K562 (cell line): ENCODE results near the gene SPATA13. TPM values are rescaled to one million over a fixed set of nuclear protein-coding genes. Genes with fewer than 3 reads are reported as not detected.

Source experiments
- ATAC-seq: fragments of 200-7000 bp; cut with Tn5 transposase; 3 replicates; pipeline ENCODE4 v1.9.1; 2020; ENCODE audit warnings: moderate library complexity
- BruUV-seq: library from RNA; stranded (reverse); fragments of 400-500 nt; replicated peaks from 2 replicates; lab custom pipeline; 2021; lab: Mats Ljungman, UMichigan
- CTCF ChIA-PET: fragments of 300-600 bp; formaldehyde crosslinking; extraction: SDS; loops from one replicate; lab custom pipeline; 2021; ENCODE audit warnings: low intra/inter-chr PET ratio; lab: Yijun Ruan, JAX
- POLR2A ChIA-PET: fragments of 300-600, 350-650 bp; sonication (Branson Sonifier 250); formaldehyde crosslinking; extraction: SDS; loops from one replicate; lab custom pipeline; 2021; ENCODE audit warnings: antibody characterized with exemption, inconsistent platforms; lab: Yijun Ruan, JAX
- DNase-seq, 4 experiments: peaks; one replicate each; pipeline versions ENCODE4 v3.0.0 to v3.0.0-alpha.2; 2011 to 2018; ENCODE audit warnings: low spot score in 3 of 4, mixed read lengths in 3 of 4; ENCODE audit errors: extremely low read depth in 1 of 4
- FAIRE-seq: peaks from 2 replicates; lab custom pipeline; 2011; peaks lifted over from hg19 to GRCh38; lab: Jason Lieb, UNC
- H2AFZ ChIP-seq: 2 replicates; pipeline ENCODE4 v1.6.0; 2011; ENCODE audit warnings: low read depth, low read length, control low read depth, inconsistent platforms
- H3K27ac ChIP-seq: fragments of 200-600 bp; 3 replicates; pipeline ENCODE4 v1.8.0; 2011; ENCODE audit warnings: low read depth, mild to moderate bottlenecking, control low read depth, inconsistent platforms, low read length, moderate library complexity, mixed read lengths; ENCODE audit errors: extremely low read depth
- H3K27me3 ChIP-seq, 2 experiments: fragments of 300-600 bp in 1 of 2; 2 replicates in 1 of 2; 3 replicates in 1 of 2; pipeline versions ENCODE4 v1.6.0 to v1.8.0; 2011; ENCODE audit warnings: inconsistent platforms in 2 of 2, low read length in 2 of 2, mild to moderate bottlenecking in 1 of 2, mixed read lengths in 1 of 2, moderate library complexity in 1 of 2; ENCODE audit not compliant: control insufficient read depth in 2 of 2, insufficient read depth in 2 of 2
- H3K36me3 ChIP-seq: fragments of 300-600 bp; 3 replicates; pipeline ENCODE4 v1.8.0; 2011; ENCODE audit warnings: mild to moderate bottlenecking, low read length, inconsistent platforms; ENCODE audit not compliant: control insufficient read depth, insufficient read depth
- H3K4me1 ChIP-seq, 2 experiments: fragments of 200-600 bp in 1 of 2; replicated peaks in 1 of 2; 2 replicates in 1 of 2; 3 replicates in 1 of 2; pipeline versions ENCODE4 v1.5.1 to v1.8.0; 2011; ENCODE audit warnings: inconsistent platforms in 2 of 2, low read length in 2 of 2, mild to moderate bottlenecking in 1 of 2, mixed read lengths in 1 of 2, moderate library complexity in 1 of 2; ENCODE audit not compliant: control insufficient read depth in 2 of 2, insufficient read depth in 2 of 2
- H3K4me2 ChIP-seq: 2 replicates; pipeline ENCODE4 v1.6.1; 2011; ENCODE audit warnings: low read length, control low read depth, inconsistent platforms, mixed read lengths; ENCODE audit not compliant: insufficient read depth
- H3K4me3 ChIP-seq: fragments of 200-600 bp; sonication (generic), shearing (Covaris generic); 2 replicates; pipeline ENCODE4 v1.5.1; 2016; ENCODE audit warnings: control low read depth, inconsistent platforms
- H3K79me2 ChIP-seq: fragments of 200-600 bp; 3 replicates; pipeline ENCODE4 v1.8.0; 2011; ENCODE audit warnings: low read length, inconsistent platforms; ENCODE audit not compliant: control insufficient read depth, insufficient read depth
- H3K9ac ChIP-seq, 2 experiments: 2 replicates each; pipeline versions ENCODE4 v1.6.0 to v1.6.1; 2011; ENCODE audit warnings: low read depth in 2 of 2, low read length in 2 of 2, control low read depth in 1 of 2, inconsistent platforms in 1 of 2, mild to moderate bottlenecking in 1 of 2, mixed read lengths in 1 of 2; ENCODE audit not compliant: insufficient read depth in 1 of 2
- H3K9me1 ChIP-seq: one replicate; pipeline ENCODE4 v1.6.0; 2011; ENCODE audit warnings: inconsistent platforms, mild to moderate bottlenecking, low read length, moderate library complexity; ENCODE audit not compliant: control insufficient read depth, insufficient read depth
- H3K9me3 ChIP-seq: replicated peaks from 2 replicates; pipeline ENCODE4 v1.5.1; 2011; ENCODE audit warnings: low read depth, low read length, inconsistent platforms; ENCODE audit not compliant: control insufficient read depth, insufficient read depth
- H4K20me1 ChIP-seq: replicated peaks from 2 replicates; pipeline ENCODE4 v1.6.1; 2011; ENCODE audit warnings: low read length, inconsistent platforms, mixed read lengths; ENCODE audit not compliant: control insufficient read depth, insufficient read depth
- DACH1 ChIP-seq: fragments of 450-650 bp; IDR thresholded peaks from 2 replicates; pipeline ENCODE4 v1.6.1; 2018; ENCODE audit not compliant: partially characterized antibody
- E2F5 ChIP-seq: sonication (generic); formaldehyde crosslinking; IDR thresholded peaks from 2 replicates; pipeline ENCODE4 v1.8.0; 2022; ENCODE audit warnings: mild to moderate bottlenecking, missing genetic modification reagents
- EP400 ChIP-seq: fragments of 450-650 bp; IDR thresholded peaks from 2 replicates; pipeline ENCODE4 v1.6.1; 2017; ENCODE audit warnings: antibody characterized with exemption, mild to moderate bottlenecking, moderate library complexity
- GTF3C2 ChIP-seq: IDR thresholded peaks from 3 replicates; pipeline ENCODE4 v1.6.1; 2011; ENCODE audit warnings: borderline replicate concordance, mild to moderate bottlenecking, moderate library complexity; ENCODE audit not compliant: insufficient read length; ENCODE audit errors: extremely low read depth
- HDAC3 ChIP-seq: fragments of 450-650 bp; IDR thresholded peaks from 2 replicates; pipeline ENCODE4 v1.6.1; 2018; ENCODE audit warnings: borderline replicate concordance, mild to moderate bottlenecking, moderate library complexity; ENCODE audit not compliant: partially characterized antibody
- SMAD1 ChIP-seq: fragments of 150-350 bp; IDR thresholded peaks from 2 replicates; pipeline ENCODE4 v1.6.1; 2014; ENCODE audit warnings: low read length, low read depth; ENCODE audit not compliant: partially characterized antibody
- ZBTB34 ChIP-seq: fragments of 250-450 bp; sonication (Bioruptor Pico); IDR thresholded peaks from 2 replicates; pipeline ENCODE4 v1.8.0; 2021; ENCODE audit warnings: mild to moderate bottlenecking, moderate library complexity
- WGBS: fragments of 100-300 bp; shearing (Covaris generic); methylation state at CpG from one replicate; pipeline ENCODE4 v1.1.6; 2016; ENCODE audit warnings: low coverage, mixed read lengths; ENCODE audit not compliant: insufficient coverage; ENCODE audit errors: missing lambda C conversion rate; 5-methylcytosine and 5-hydroxymethylcytosine counted together
- in situ Hi-C: fragments of 300-500 bp; cut with MboI; formaldehyde crosslinking; loops from 4 replicates; pipeline ENCODE4 v1.15.0; 2018; ENCODE audit warnings: inconsistent platforms, mixed read lengths
- intact Hi-C: fragments of 100-400 bp; cut with micrococcal nuclease; formaldehyde crosslinking; loops from 2 replicates; pipeline ENCODE4 v1.14.2; 2022
- polyA plus RNA-seq, 8 experiments: library from polyadenylated mRNA; depleted of rRNA in 4 of 8; stranded (reverse) in 5 of 8; unstranded in 3 of 8; fragments of >200 nt; fragmentation: Nextera tagmentation in 2 of 8; fragmentation: Illumina TruSeq in 1 of 8; extraction: Ambion mirVana in 2 of 8; extraction: Trizol in 1 of 8; gene quantifications; 2 replicates each; pipeline versions ENCODE4 v1.2.1 to v1.2.3, GENCODE V29; 2011 to 2014; ENCODE audit warnings: inconsistent platforms in 1 of 8, missing spikeins in 1 of 8
- total RNA-seq, 7 experiments: library from RNA; depleted of rRNA in 6 of 7; stranded (reverse); fragments of >200 nt in 6 of 7; fragmentation: Illumina TruSeq in 2 of 7; extraction: Trizol in 2 of 7; gene quantifications; 2 replicates each; pipeline versions ENCODE4 v1.2.1 to v1.2.3, GENCODE V29; 2011 to 2021; ENCODE audit warnings: low replicate concordance in 1 of 7
- TF ChIP-seq, protein P1 (sequence below): sonication (generic); formaldehyde crosslinking; IDR thresholded peaks from 2 replicates; pipeline ENCODE4 v1.8.1; 2023; ENCODE audit warnings: missing genetic modification reagents, mild to moderate bottlenecking, borderline replicate concordance
- TF ChIP-seq, protein P2 (sequence below), 2 experiments: fragments of 450-650 bp; conservative IDR thresholded peaks; 2 replicates each; pipeline ENCODE4 v1.6.1; 2017; ENCODE audit warnings: mild to moderate bottlenecking in 2 of 2, moderate library complexity in 2 of 2

The SPATA13 gene
- total and polyA plus RNA-seq, 9 of the 15 experiments (the other 6 are each of a cell fraction or from before 2014, with no cell fraction given) = 0.08 to 0.99 (median 0.21) TPM; not detected in 2

- ATAC-seq (no peak), FAIRE-seq (no peak), DNase-seq (no peak)
- Histone ChIP-seq H3K4me1 (peaks cover 0 to 3% of the 10 kb centered on the region in 2 experiments; a peak in 1 of 5 replicates), H3K4me2 (no peak overlapping the region), H4K20me1 (no peaks in the 10 kb centered on the region; the same call in 1 of the 2 replicates), H3K4me3 (no peak overlapping the region), H3K27me3 (peaks cover 0 to 26% of the 10 kb centered on the region in 2 experiments; a peak in 1 of 5 replicates), H3K9me3 (no peaks in the 10 kb centered on the region), H3K27ac (no peak overlapping the region), H3K9ac (no peak overlapping the region), H3K79me2 (no peaks in the 10 kb centered on the region), H2AFZ (no peak overlapping the region), H3K9me1 (no peaks in the 10 kb centered on the region), H3K36me3 (no peaks in the 10 kb centered on the region)
- no TSS peak for BruUV-seq
- 0% methylated on average over 3 of the region's 3 CpGs for WGBS
- in situ Hi-C loops = no loop called here
- ChIA-PET POLR2A (no interaction called here), CTCF (no interaction called here)
- intact Hi-C loops = no loop called here
- TF ChIP-seq, protein P1, sequence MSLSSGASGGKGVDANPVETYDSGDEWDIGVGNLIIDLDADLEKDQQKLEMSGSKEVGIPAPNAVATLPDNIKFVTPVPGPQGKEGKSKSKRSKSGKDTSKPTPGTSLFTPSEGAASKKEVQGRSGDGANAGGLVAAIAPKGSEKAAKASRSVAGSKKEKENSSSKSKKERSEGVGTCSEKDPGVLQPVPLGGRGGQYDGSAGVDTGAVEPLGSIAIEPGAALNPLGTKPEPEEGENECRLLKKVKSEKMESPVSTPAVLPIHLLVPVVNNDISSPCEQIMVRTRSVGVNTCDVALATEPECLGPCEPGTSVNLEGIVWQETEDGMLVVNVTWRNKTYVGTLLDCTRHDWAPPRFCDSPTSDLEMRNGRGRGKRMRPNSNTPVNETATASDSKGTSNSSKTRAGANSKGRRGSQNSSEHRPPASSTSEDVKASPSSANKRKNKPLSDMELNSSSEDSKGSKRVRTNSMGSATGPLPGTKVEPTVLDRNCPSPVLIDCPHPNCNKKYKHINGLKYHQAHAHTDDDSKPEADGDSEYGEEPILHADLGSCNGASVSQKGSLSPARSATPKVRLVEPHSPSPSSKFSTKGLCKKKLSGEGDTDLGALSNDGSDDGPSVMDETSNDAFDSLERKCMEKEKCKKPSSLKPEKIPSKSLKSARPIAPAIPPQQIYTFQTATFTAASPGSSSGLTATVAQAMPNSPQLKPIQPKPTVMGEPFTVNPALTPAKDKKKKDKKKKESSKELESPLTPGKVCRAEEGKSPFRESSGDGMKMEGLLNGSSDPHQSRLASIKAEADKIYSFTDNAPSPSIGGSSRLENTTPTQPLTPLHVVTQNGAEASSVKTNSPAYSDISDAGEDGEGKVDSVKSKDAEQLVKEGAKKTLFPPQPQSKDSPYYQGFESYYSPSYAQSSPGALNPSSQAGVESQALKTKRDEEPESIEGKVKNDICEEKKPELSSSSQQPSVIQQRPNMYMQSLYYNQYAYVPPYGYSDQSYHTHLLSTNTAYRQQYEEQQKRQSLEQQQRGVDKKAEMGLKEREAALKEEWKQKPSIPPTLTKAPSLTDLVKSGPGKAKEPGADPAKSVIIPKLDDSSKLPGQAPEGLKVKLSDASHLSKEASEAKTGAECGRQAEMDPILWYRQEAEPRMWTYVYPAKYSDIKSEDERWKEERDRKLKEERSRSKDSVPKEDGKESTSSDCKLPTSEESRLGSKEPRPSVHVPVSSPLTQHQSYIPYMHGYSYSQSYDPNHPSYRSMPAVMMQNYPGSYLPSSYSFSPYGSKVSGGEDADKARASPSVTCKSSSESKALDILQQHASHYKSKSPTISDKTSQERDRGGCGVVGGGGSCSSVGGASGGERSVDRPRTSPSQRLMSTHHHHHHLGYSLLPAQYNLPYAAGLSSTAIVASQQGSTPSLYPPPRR (CRISPR knock-in tag) = no peak
- TF ChIP-seq EP400 (no peak), HDAC3 (no peak), SMAD1 (no peak), GTF3C2 (no peak), ZBTB34 (CRISPR knock-in tag) (no peak), E2F5 (no peak), DACH1 (no peak)
- TF ChIP-seq, protein P2, sequence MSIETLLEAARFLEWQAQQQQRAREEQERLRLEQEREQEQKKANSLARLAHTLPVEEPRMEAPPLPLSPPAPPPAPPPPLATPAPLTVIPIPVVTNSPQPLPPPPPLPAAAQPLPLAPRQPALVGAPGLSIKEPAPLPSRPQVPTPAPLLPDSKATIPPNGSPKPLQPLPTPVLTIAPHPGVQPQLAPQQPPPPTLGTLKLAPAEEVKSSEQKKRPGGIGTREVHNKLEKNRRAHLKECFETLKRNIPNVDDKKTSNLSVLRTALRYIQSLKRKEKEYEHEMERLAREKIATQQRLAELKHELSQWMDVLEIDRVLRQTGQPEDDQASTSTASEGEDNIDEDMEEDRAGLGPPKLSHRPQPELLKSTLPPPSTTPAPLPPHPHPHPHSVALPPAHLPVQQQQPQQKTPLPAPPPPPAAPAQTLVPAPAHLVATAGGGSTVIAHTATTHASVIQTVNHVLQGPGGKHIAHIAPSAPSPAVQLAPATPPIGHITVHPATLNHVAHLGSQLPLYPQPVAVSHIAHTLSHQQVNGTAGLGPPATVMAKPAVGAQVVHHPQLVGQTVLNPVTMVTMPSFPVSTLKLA (conservative IDR thresholded peaks at IDR 0.05) = no peak
These were observed 66.2 kb downstream of the SPATA13 start for GRCh38 chr13:24226762-24227161.
